Lower lobe of right lung (tissue), 2 donors: ENCODE results near the gene SRPK1. TPM values are rescaled to one million over a fixed set of nuclear protein-coding genes. Genes with fewer than 3 reads are reported as not detected.
"Not testable (repeated sequence)": the region's sequence is repeated elsewhere in the genome, so short reads cannot be mapped to it uniquely, and the experiment has no call there.

Source experiments
- ATAC-seq, 2 donors: fragments of 200-7000 bp; cut with Tn5 transposase; one replicate each; pipeline ENCODE4 v1.9.1; 2020 to 2022; ENCODE audit warnings: mild to moderate bottlenecking in 2 of 2, moderate library complexity in 2 of 2
- DNase-seq: peaks from one replicate; pipeline ENCODE4 v3.0.0-alpha.2; 2020
- H3K27ac ChIP-seq: fragments of 200-600 bp; one replicate; pipeline ENCODE4 v1.8.0; 2022
- H3K27me3 ChIP-seq: fragments of 200-600 bp; one replicate; pipeline ENCODE4 v1.8.0; 2022; ENCODE audit warnings: low read depth
- H3K36me3 ChIP-seq: fragments of 200-600 bp; one replicate; pipeline ENCODE4 v1.8.0; 2022; ENCODE audit warnings: mild to moderate bottlenecking
- H3K4me1 ChIP-seq: fragments of 200-600 bp; one replicate; pipeline ENCODE4 v1.8.0; 2022
- H3K4me3 ChIP-seq: fragments of 200-600 bp; one replicate; pipeline ENCODE4 v1.8.0; 2022; ENCODE audit warnings: mild to moderate bottlenecking
- H3K9me3 ChIP-seq: fragments of 200-600 bp; one replicate; pipeline ENCODE4 v1.8.0; 2022
- intact Hi-C: fragments of 100-400 bp; cut with DNase I; formaldehyde crosslinking; loops from one replicate; pipeline ENCODE4 v1.11.0; 2022
- total RNA-seq: library from RNA; stranded (reverse); fragmentation: NEBNext Ultra II Directional; extraction: Animal tissue kit (Norgen Biotek cat#: 25700); gene quantifications from one replicate; pipeline ENCODE4 v1.2.1, GENCODE V29; 2021
- TF ChIP-seq, protein P1 (sequence below): fragments of 200-600 bp; IDR thresholded peaks from one replicate; pipeline ENCODE4 v1.8.0; 2022; ENCODE audit warnings: antibody characterized with exemption, mild to moderate bottlenecking
- donor health status: DM: no; HTN: yes; CAD: no; lungs with severe emphysema.

SRPK1 gene
- total RNA-seq, 1 donor from 2014 or later = 30.9 TPM

DNA sequence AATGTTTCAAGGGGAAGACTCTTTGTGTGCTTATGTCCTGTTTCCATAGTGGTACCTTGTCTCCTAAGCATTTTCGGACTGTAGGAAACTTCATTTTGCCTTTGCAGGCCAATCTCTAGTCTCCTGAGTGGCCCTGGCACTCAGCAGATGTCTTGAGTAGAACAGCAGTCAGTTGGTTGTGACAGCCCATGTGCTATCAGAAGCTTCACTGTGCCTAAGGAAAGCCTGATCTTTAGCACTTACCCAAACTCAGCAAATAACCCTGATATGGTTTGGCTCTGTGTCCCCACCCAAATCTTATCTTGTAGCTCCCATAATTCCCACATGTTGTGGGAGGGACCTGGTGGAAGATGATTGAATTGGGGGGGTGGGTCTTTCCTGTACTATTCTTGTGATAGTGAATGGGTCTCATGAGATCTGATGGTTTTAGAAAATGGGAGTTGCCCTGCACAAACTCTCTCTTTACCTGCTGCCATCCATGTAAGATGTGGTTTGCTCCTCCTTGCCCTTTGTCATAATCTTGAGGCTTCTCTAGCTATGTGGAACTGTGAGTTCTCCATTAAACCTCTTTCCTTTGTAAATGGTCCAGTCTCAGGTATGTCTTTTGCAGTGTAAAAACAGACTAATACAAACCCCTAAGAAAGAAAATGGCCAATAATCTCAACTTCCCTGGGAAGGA is 15.9 kb upstream of the SRPK1 start:
- TF ChIP-seq, protein P1, sequence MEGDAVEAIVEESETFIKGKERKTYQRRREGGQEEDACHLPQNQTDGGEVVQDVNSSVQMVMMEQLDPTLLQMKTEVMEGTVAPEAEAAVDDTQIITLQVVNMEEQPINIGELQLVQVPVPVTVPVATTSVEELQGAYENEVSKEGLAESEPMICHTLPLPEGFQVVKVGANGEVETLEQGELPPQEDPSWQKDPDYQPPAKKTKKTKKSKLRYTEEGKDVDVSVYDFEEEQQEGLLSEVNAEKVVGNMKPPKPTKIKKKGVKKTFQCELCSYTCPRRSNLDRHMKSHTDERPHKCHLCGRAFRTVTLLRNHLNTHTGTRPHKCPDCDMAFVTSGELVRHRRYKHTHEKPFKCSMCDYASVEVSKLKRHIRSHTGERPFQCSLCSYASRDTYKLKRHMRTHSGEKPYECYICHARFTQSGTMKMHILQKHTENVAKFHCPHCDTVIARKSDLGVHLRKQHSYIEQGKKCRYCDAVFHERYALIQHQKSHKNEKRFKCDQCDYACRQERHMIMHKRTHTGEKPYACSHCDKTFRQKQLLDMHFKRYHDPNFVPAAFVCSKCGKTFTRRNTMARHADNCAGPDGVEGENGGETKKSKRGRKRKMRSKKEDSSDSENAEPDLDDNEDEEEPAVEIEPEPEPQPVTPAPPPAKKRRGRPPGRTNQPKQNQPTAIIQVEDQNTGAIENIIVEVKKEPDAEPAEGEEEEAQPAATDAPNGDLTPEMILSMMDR = no peak
- Histone ChIP-seq H3K4me1 (no peaks in the 10 kb centered on the region), H3K27me3 (no peaks in the 10 kb centered on the region), H3K4me3 (no peak overlapping the region), H3K9me3 (no peaks in the 10 kb centered on the region), H3K36me3 (no peaks in the 10 kb centered on the region), H3K27ac (no peak overlapping the region)
- intact Hi-C loops = no loop called here
- no peak for DNase-seq
- ATAC-seq = no peak

DNA sequence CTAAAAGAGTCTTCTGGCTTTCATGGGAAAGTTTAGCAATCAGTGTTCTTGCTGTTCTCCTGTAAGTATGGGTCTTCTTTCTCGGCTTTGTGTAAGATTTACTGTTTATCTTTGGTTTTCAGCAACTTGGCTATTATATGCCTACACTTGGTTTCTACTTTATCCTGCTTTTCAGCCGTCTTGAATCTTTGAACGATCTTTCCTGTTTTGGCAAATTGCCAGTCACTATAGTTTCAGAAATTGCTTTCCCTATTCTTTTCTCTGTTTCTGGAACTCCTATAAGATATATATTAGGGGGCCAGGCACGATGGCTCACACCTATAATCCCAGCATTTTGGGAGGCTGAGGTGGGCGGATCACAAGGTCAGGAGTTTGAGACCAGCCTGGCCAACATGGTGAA is 14.6 kb upstream of the SRPK1 start:
- intact Hi-C loops = no loop called here
- no peak for ATAC-seq
- TF ChIP-seq, protein P1 = no peak
- H3K4me1 ChIP-seq = no peaks in the 10 kb centered on the region
- no peak overlapping the region for H3K4me3 ChIP-seq
- H3K36me3 ChIP-seq = no peaks in the 10 kb centered on the region
- no peaks in the 10 kb centered on the region for H3K9me3 ChIP-seq
- H3K27me3 ChIP-seq = no peaks in the 10 kb centered on the region
- H3K27ac ChIP-seq = no peak overlapping the region
- DNase-seq = no peak

DNA sequence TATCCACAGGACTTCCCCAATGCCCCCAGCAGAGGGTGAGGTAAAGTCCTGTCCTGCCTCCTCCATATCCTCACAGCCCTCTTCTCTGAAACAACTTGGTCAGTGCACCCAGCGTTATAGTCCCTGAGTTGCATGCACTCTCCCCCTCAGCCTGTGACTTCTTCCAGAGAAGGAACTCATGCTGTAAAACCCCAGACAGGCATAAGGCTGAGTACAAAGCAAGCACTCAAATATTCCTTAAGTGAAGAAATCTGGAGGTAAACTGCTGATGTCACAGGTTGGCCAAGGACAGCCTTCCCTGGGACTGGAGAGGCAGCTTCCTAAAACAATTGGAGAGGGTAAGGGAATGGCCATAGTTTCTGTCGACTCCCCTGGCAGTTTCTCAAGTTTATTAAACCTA is 12.9 kb upstream of the SRPK1 start:
- no peaks in the 10 kb centered on the region for H3K36me3 ChIP-seq
- peak; percentile 62 to 74 for ATAC-seq
- TF ChIP-seq, protein P1 = no peak

DNA sequence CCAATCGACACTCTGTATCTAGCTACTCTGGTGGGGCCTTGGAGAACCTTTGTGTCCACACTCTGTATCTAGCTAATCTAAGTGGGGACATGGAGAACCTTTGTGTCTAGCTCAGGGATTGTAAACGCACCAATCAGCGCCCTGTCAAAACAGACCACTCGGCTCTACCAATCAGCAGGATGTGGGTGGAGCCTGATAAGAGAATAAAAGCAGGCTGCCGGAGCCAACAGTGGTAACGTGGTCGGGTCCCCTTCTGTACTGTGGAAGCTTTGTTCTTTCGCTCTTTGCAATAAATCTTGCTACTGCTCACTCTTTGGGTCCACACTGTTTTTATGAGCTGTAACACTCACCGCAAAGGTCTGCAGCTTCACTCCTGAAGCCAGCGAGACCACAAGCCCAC is 11.0 kb upstream of the SRPK1 start:
- H3K27ac ChIP-seq, H3K4me3 ChIP-seq, H3K9me3 ChIP-seq, H3K36me3 ChIP-seq, DNase-seq, H3K27me3 ChIP-seq, ATAC-seq, H3K4me1 ChIP-seq, intact Hi-C loops: not testable (repeated sequence)

More for the DNA sequence above, 12.9 kb upstream of the SRPK1 start:
- Histone ChIP-seq H3K4me3 (no peak overlapping the region), H3K27me3 (no peaks in the 10 kb centered on the region), H3K9me3 (no peaks in the 10 kb centered on the region), H3K27ac (no peak overlapping the region), H3K4me1 (no peaks in the 10 kb centered on the region)
- no peak for DNase-seq
- intact Hi-C loops = no loop called here

DNA sequence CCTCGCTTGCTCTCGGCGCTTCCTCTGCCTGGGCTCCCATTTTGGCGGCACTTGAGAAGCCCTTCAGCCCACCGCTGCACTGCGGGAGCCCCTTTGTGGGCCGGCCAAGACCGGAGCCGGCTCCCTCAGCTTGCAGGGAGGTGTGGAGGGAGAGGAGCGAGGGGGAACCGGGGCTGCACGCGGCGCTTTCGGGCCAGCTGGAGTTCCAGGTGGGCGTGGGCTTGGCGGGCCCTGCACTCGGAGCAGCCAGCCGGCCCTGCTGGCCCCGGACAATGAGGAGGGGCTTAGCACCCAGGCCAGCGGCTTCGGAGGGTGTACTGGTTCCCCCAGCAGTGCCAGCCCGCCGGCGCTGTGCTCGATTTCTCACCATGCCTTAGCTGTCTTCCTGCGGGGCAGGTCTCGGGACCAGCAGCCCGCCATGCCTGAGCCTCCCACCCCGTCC is 10.2 kb upstream of the SRPK1 start:
- TF ChIP-seq, protein P1 = no peak
- no peaks in the 10 kb centered on the region for H3K27me3 ChIP-seq
- H3K36me3 ChIP-seq = no peaks in the 10 kb centered on the region
- H3K27ac ChIP-seq = no peak overlapping the region
- H3K4me3 ChIP-seq = no peak overlapping the region
- intact Hi-C loops = no loop called here
- H3K4me1 ChIP-seq = no peaks in the 10 kb centered on the region
- no peaks in the 10 kb centered on the region for H3K9me3 ChIP-seq
- no peak for DNase-seq
- no peak for ATAC-seq

DNA sequence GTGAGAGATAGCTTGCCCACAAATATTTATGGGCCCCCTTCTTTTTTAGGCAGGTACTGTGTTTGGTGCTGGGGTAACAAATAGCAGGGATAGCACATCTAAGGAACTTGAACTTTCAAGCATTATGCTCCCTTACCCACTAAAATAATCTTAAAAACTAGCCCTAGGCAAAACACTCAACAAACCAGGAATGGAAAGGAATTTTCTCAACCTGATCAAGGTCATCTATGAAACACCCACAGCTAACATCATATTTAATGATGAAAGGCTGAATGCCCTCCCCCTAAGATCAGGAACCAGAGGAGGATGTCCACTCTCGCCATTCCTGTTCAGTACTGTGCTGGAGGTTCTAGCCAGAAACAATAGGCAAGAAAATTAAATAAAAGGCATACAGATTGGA is 8.7 kb upstream of the SRPK1 start:
- intact Hi-C loops = no loop called here
- ATAC-seq = no peak
- H3K27me3 ChIP-seq = no peaks in the 10 kb centered on the region
- no peaks in the 10 kb centered on the region for H3K4me1 ChIP-seq
- no peak for DNase-seq
- H3K9me3 ChIP-seq = no peaks in the 10 kb centered on the region
- H3K27ac ChIP-seq = no peak overlapping the region
- TF ChIP-seq, protein P1 = no peak
- H3K4me3 ChIP-seq = no peak overlapping the region
- no peaks in the 10 kb centered on the region for H3K36me3 ChIP-seq
